Measurements from ENCODE around the gene NEUROD4.

Gene NEUROD4, protein sequence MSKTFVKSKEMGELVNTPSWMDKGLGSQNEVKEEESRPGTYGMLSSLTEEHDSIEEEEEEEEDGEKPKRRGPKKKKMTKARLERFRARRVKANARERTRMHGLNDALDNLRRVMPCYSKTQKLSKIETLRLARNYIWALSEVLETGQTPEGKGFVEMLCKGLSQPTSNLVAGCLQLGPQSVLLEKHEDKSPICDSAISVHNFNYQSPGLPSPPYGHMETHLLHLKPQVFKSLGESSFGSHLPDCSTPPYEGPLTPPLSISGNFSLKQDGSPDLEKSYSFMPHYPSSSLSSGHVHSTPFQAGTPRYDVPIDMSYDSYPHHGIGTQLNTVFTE
- 0 to 0.09 (median 0) reads per million in 3 donors for total RNA-seq

DNA sequence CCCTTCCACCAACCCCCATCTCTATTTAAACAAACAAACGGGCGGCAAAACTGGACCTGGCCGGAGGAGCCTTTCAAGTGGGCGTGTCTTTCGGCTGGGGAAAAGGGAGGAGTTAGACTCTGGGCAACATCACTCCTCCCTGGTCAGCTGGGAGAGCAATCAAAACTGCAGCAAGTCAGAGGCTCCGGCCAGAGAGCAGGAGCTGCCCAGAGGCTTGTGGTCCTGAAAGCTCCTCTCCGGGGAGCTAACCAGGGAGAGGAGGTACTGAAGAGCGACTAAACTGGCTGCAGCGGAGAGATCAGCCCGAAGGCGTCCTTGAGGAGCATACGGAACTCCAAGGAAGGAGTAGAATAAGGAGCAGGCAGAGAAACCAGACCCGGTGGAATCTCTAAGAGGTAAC, at the start of gene NEUROD4:
Gene NEUROD4 (plus strand): TSS at position 191 of the 400 bp plus-strand sequence. CDS start 6,466 bp downstream, outside the sequence.
- no peak for DNase-seq
- no peak within 1 kb of the TSS for H3K27ac ChIP-seq (ENCODE audit: insufficient read depth, low read length, poor library complexity, severe bottlenecking)
- H3K4me1 ChIP-seq (ENCODE audit: control insufficient read depth, insufficient read depth, low read length, poor library complexity, severe bottlenecking) = no peaks in the 10 kb centered on the region
- H3K9me3 ChIP-seq (ENCODE audit: control insufficient read depth, low read length) = no peaks in the 10 kb centered on the region
- H3K4me3 ChIP-seq (ENCODE audit: insufficient read depth, low read depth, low read length, poor library complexity, severe bottlenecking) = no peak within 1 kb of the TSS
- H3K36me3 ChIP-seq (ENCODE audit: control insufficient read depth, insufficient read depth, low read length) = no peaks in the 10 kb centered on the region
- peaks cover 8% of the 10 kb centered on the region for H3K27me3 ChIP-seq (replicated peaks; ENCODE audit: control insufficient read depth, insufficient read depth, low read length, poor library complexity, severe bottlenecking)

DNA sequence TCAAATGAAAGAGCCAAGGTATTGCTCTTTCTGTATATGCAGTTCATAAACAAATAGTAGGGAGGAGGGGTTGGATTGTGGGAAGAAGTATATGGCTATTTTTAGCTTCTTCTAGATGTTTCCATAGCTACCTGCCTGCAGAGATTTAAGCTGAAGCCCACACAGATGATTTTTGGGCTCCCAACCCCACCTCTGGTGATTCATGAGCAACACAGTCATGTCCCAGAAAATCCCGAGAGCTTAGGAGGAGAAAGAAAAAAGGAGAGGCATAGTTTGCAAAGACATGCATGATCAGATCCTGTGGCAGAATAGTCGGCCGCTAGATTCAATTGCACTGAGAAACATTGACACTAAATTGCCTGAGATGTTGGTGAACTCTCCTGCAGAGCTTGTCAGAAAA, 49.0 kb upstream of the NEUROD4 start:
- Histone ChIP-seq H3K9me3 (ENCODE audit: control insufficient read depth, low read length) (no peaks in the 10 kb centered on the region), H3K36me3 (ENCODE audit: control insufficient read depth, insufficient read depth, low read length) (peaks cover 48% of the 10 kb centered on the region), H3K4me1 (ENCODE audit: control insufficient read depth, insufficient read depth, low read length, poor library complexity, severe bottlenecking) (peaks cover 46% of the 10 kb centered on the region), H3K27me3 (replicated peaks; ENCODE audit: control insufficient read depth, insufficient read depth, low read length, poor library complexity, severe bottlenecking) (no peaks in the 10 kb centered on the region), H3K4me3 (ENCODE audit: insufficient read depth, low read depth, low read length, poor library complexity, severe bottlenecking) (no peak overlapping the region), H3K27ac (ENCODE audit: insufficient read depth, low read length, poor library complexity, severe bottlenecking) (peak overlapping the region; percentile 42)
- DNase-seq = no peak

DNA sequence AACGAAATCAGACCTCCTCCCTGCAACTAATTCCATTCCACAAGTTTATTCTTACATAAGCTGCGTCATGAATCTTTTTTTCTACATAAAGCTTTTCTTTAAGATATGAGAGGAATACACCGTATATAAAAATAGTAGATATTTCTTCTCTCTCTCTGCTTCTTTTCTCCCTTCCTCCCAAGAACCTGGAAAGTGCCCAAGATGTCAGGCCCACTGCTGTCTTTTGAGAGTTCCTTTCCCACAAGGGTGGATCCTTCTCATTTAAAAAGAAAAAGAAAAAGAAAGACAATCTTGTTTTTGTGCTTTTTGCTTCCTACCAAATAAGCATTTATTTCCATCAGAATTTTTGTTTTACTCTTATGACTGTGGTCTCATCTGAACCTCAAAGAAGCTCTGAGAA, 46.2 kb upstream of the NEUROD4 start:
- Histone ChIP-seq H3K27me3 (replicated peaks; ENCODE audit: control insufficient read depth, insufficient read depth, low read length, poor library complexity, severe bottlenecking) (no peaks in the 10 kb centered on the region), H3K36me3 (ENCODE audit: control insufficient read depth, insufficient read depth, low read length) (peaks cover 34% of the 10 kb centered on the region), H3K9me3 (ENCODE audit: control insufficient read depth, low read length) (no peaks in the 10 kb centered on the region), H3K4me3 (ENCODE audit: insufficient read depth, low read depth, low read length, poor library complexity, severe bottlenecking) (no peak overlapping the region), H3K4me1 (ENCODE audit: control insufficient read depth, insufficient read depth, low read length, poor library complexity, severe bottlenecking) (peaks cover 54% of the 10 kb centered on the region), H3K27ac (ENCODE audit: insufficient read depth, low read length, poor library complexity, severe bottlenecking) (peak overlapping the region; percentile 41)
- DNase-seq = no peak

DNA sequence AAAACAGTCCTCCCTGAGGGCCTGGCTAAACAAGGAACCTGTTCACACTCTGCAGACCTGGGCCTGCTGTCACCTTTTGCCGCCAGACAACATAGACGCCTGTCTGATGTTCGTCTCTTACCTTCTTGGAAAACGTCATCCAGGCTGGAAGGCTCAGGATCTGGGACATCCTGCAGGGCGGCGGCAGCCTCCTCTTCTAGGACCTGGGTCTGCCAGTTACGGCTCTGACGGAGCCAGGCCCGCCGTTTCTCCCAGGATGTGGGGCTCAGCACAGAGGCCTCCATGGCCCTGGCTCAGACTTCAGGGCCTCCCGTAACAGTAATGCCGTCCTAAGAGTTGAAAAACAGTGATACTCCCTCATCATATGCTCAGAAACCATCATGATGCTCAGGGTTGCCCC, 45.5 kb upstream of the NEUROD4 start:
- no peak for DNase-seq
- Histone ChIP-seq H3K9me3 (ENCODE audit: control insufficient read depth, low read length) (no peaks in the 10 kb centered on the region), H3K36me3 (ENCODE audit: control insufficient read depth, insufficient read depth, low read length) (peaks cover 34% of the 10 kb centered on the region), H3K4me3 (ENCODE audit: insufficient read depth, low read depth, low read length, poor library complexity, severe bottlenecking) (no peak overlapping the region), H3K4me1 (ENCODE audit: control insufficient read depth, insufficient read depth, low read length, poor library complexity, severe bottlenecking) (peaks cover 58% of the 10 kb centered on the region), H3K27me3 (replicated peaks; ENCODE audit: control insufficient read depth, insufficient read depth, low read length, poor library complexity, severe bottlenecking) (no peaks in the 10 kb centered on the region), H3K27ac (ENCODE audit: insufficient read depth, low read length, poor library complexity, severe bottlenecking) (peak overlapping the region; percentile 41)

GRCh38 chr12:54975272-54975671, 44.5 kb upstream of the NEUROD4 start:
- Histone ChIP-seq H3K9me3 (ENCODE audit: control insufficient read depth, low read length) (no peaks in the 10 kb centered on the region), H3K27ac (ENCODE audit: insufficient read depth, low read length, poor library complexity, severe bottlenecking) (peak overlapping the region; percentile 44), H3K36me3 (ENCODE audit: control insufficient read depth, insufficient read depth, low read length) (peaks cover 34% of the 10 kb centered on the region), H3K4me1 (ENCODE audit: control insufficient read depth, insufficient read depth, low read length, poor library complexity, severe bottlenecking) (peaks cover 67% of the 10 kb centered on the region), H3K27me3 (replicated peaks; ENCODE audit: control insufficient read depth, insufficient read depth, low read length, poor library complexity, severe bottlenecking) (no peaks in the 10 kb centered on the region), H3K4me3 (ENCODE audit: insufficient read depth, low read depth, low read length, poor library complexity, severe bottlenecking) (no peak overlapping the region)
- DNase-seq = no peak

GRCh38 chr12:54975875-54976274, 43.9 kb upstream of the NEUROD4 start:
- Histone ChIP-seq H3K27ac (ENCODE audit: insufficient read depth, low read length, poor library complexity, severe bottlenecking) (peak overlapping the region; percentile 44), H3K4me3 (ENCODE audit: insufficient read depth, low read depth, low read length, poor library complexity, severe bottlenecking) (no peak overlapping the region), H3K9me3 (ENCODE audit: control insufficient read depth, low read length) (no peaks in the 10 kb centered on the region), H3K27me3 (replicated peaks; ENCODE audit: control insufficient read depth, insufficient read depth, low read length, poor library complexity, severe bottlenecking) (no peaks in the 10 kb centered on the region), H3K4me1 (ENCODE audit: control insufficient read depth, insufficient read depth, low read length, poor library complexity, severe bottlenecking) (peaks cover 69% of the 10 kb centered on the region), H3K36me3 (ENCODE audit: control insufficient read depth, insufficient read depth, low read length) (peaks cover 34% of the 10 kb centered on the region)
- DNase-seq = no peak

DNA sequence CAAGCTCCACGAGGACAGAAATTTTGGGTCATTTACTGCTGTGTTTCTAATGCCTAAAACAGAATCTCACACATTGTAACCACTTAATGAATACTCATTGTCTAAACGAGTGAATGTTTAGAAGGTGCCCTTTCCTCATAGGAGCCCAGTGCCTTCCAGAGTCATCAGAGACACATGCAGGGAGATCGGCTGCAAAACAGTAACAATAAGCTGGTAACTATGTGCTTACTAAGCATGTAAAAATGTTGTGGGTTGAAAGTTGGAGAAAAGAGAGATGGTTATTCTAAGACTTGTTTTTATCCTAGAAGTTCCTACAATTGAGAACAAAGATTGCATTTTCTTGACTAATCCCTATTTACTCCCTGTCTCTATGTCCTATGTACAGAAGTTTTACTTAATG, 42.6 kb upstream of the NEUROD4 start:
- DNase-seq = no peak
- H3K4me3 ChIP-seq (ENCODE audit: insufficient read depth, low read depth, low read length, poor library complexity, severe bottlenecking) = peak overlapping the region; percentile 2

DNA sequence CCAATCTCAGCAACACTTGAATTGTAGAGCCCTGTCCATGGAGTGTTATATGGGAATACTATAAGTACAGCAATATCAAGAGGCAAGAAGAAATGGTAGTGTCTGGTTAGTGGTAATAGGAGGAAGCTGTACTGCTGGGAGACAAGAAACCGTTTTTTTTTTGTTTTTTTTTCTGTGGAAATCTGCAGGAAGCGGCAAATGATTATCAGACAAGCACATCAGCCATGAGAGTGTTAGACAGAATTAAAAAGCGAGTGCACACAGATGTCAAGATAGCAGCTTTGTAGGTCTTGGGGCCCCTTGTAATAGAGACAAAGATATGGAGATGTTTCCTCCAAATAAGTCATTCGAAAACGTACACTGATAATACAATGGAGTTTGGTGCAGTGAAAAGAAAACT, 41.9 kb upstream of the NEUROD4 start:
- H3K36me3 ChIP-seq (ENCODE audit: control insufficient read depth, insufficient read depth, low read length) = peaks cover 19% of the 10 kb centered on the region
- H3K4me1 ChIP-seq (ENCODE audit: control insufficient read depth, insufficient read depth, low read length, poor library complexity, severe bottlenecking) = peaks cover 81% of the 10 kb centered on the region
- H3K27me3 ChIP-seq (replicated peaks; ENCODE audit: control insufficient read depth, insufficient read depth, low read length, poor library complexity, severe bottlenecking) = no peaks in the 10 kb centered on the region
- no peak for DNase-seq
- no peaks in the 10 kb centered on the region for H3K9me3 ChIP-seq (ENCODE audit: control insufficient read depth, low read length)
- H3K27ac ChIP-seq (ENCODE audit: insufficient read depth, low read length, poor library complexity, severe bottlenecking) = peak overlapping the region; percentile 41
- H3K4me3 ChIP-seq (ENCODE audit: insufficient read depth, low read depth, low read length, poor library complexity, severe bottlenecking) = peak overlapping the region; percentile 30

More for the DNA sequence above, 42.6 kb upstream of the NEUROD4 start:
- H3K9me3 ChIP-seq (ENCODE audit: control insufficient read depth, low read length) = no peaks in the 10 kb centered on the region
- H3K27ac ChIP-seq (ENCODE audit: insufficient read depth, low read length, poor library complexity, severe bottlenecking) = peak overlapping the region; percentile 29
- H3K36me3 ChIP-seq (ENCODE audit: control insufficient read depth, insufficient read depth, low read length) = peaks cover 26% of the 10 kb centered on the region
- H3K27me3 ChIP-seq (replicated peaks; ENCODE audit: control insufficient read depth, insufficient read depth, low read length, poor library complexity, severe bottlenecking) = no peaks in the 10 kb centered on the region
- peaks cover 81% of the 10 kb centered on the region for H3K4me1 ChIP-seq (ENCODE audit: control insufficient read depth, insufficient read depth, low read length, poor library complexity, severe bottlenecking)

DNA sequence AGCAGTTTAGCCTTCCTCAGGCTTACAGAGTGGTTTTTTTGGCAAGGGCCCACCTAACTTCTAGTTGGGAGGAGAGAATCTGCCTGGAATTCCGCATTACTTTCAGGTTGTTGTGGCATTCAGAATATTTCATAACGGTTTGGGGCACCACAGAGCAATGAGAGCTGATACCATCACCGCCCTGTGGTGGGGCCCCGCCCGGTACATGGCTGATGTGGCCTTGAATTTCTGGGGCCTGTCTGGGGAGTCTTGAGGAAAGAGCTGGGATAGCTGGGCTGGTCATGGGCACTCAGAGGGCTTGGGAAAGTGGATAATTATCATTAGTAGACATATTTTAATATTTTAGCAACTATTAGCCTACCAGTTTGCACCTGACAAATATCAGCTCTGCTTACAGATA, 39.4 kb upstream of the NEUROD4 start:
- Histone ChIP-seq H3K27ac (ENCODE audit: insufficient read depth, low read length, poor library complexity, severe bottlenecking) (peak overlapping the region; percentile 96), H3K9me3 (ENCODE audit: control insufficient read depth, low read length) (no peaks in the 10 kb centered on the region), H3K36me3 (ENCODE audit: control insufficient read depth, insufficient read depth, low read length) (peaks cover 3% of the 10 kb centered on the region), H3K4me3 (ENCODE audit: insufficient read depth, low read depth, low read length, poor library complexity, severe bottlenecking) (peak overlapping the region; percentile 59), H3K4me1 (ENCODE audit: control insufficient read depth, insufficient read depth, low read length, poor library complexity, severe bottlenecking) (peaks cover 62% of the 10 kb centered on the region), H3K27me3 (replicated peaks; ENCODE audit: control insufficient read depth, insufficient read depth, low read length, poor library complexity, severe bottlenecking) (no peaks in the 10 kb centered on the region)
- DNase-seq = peak; percentile 16 to 35 (median 34)

GRCh38 chr12:54981796-54982195, 38.0 kb upstream of the NEUROD4 start:
- H3K27me3 ChIP-seq (replicated peaks; ENCODE audit: control insufficient read depth, insufficient read depth, low read length, poor library complexity, severe bottlenecking) = no peaks in the 10 kb centered on the region
- no peak for DNase-seq
- H3K4me1 ChIP-seq (ENCODE audit: control insufficient read depth, insufficient read depth, low read length, poor library complexity, severe bottlenecking) = peaks cover 60% of the 10 kb centered on the region
- H3K36me3 ChIP-seq (ENCODE audit: control insufficient read depth, insufficient read depth, low read length) = peaks cover 3% of the 10 kb centered on the region
- peak overlapping the region; percentile 96 for H3K27ac ChIP-seq (ENCODE audit: insufficient read depth, low read length, poor library complexity, severe bottlenecking)
- H3K4me3 ChIP-seq (ENCODE audit: insufficient read depth, low read depth, low read length, poor library complexity, severe bottlenecking) = peak overlapping the region; percentile 59
- H3K9me3 ChIP-seq (ENCODE audit: control insufficient read depth, low read length) = no peaks in the 10 kb centered on the region
